ENCODE measurements around the gene CORO2A. TPM values are rescaled to one million over a fixed set of nuclear protein-coding genes. Genes with fewer than 3 reads are reported as not detected.
A peak's percentile ranks its signal among the peaks of the same experiment; 100 is the strongest.

The CORO2A gene
- total RNA-seq, 1 experiment from 2014 or later, result 19.8 TPM

- H3K27me3 ChIP-seq (ENCODE audit: insufficient read depth, low read depth), result no peaks in the 10 kb centered on the region
- no peak for TF ChIP-seq CTCF (conservative IDR thresholded peaks at IDR 0.05)
- no peak for TF ChIP-seq EZH2 (IDR thresholded peaks at IDR 0.05; ENCODE audit: low read depth)
- CTCF ChIA-PET, result interaction anchor here (0.5 to 0.6 kb wide), 2 partner anchors 54 to 139 kb away, joined by 5 read pairs; no protein-coding TSS in a partner anchor
- H3K4me1 ChIP-seq (replicated peaks; ENCODE audit: insufficient read depth), result peaks cover 74% of the 10 kb centered on the region
- no peaks in the 10 kb centered on the region for H4K20me1 ChIP-seq (ENCODE audit: insufficient read depth)
- POLR2A ChIA-PET (ENCODE audit: unreplicated experiment), result interaction anchor here (0.5 to 0.8 kb wide), 8 partner anchors 14 to 754 kb away, joined by 3 to 9 read pairs (median 4); partner anchors contain the start of gene CORO2A
- intact Hi-C loops (cut with micrococcal nuclease; ENCODE audit: unreplicated experiment), result loop anchor here (1.0 kb wide), 2 partner anchors 32 to 296 kb away; no protein-coding TSS in a partner anchor
- H2AFZ ChIP-seq, result no peak overlapping the region
- DNase-seq, result no peak
- no peaks in the 10 kb centered on the region for H3K9me3 ChIP-seq (ENCODE audit: insufficient read depth, low read depth)
- peaks cover 27% of the 10 kb centered on the region; the same call in 1 of the 2 replicates for H3K36me3 ChIP-seq (ENCODE audit: low read depth)
- H3K4me2 ChIP-seq, result peak overlapping the region; percentile 69
- BruUV-seq (replicated peaks), result TSS peak; percentile 80
- H3K9me2 ChIP-seq (ENCODE audit: insufficient read depth), result no peaks in the 10 kb centered on the region
- peaks cover 61% of the 10 kb centered on the region for H3F3A ChIP-seq (ENCODE audit: insufficient read depth, low read depth)
- H3K27ac ChIP-seq, result peak overlapping the region; percentile 93
- peak overlapping the region; percentile 2; the same call in 1 of the 2 replicates for H3K4me3 ChIP-seq
- peaks cover 22% of the 10 kb centered on the region; the same call in 1 of the 2 replicates for H3K79me2 ChIP-seq (ENCODE audit: low read depth)
Measured at GRCh38 chr9:98219364-98219716, 26.9 kb upstream of the CORO2A start.

- H3K4me3 ChIP-seq, result peak overlapping the region; percentile 2; the same call in 1 of the 2 replicates
- no peaks in the 10 kb centered on the region for H3K9me3 ChIP-seq (ENCODE audit: insufficient read depth, low read depth)
- peaks cover 22% of the 10 kb centered on the region; the same call in 1 of the 2 replicates for H3K79me2 ChIP-seq (ENCODE audit: low read depth)
- H3K36me3 ChIP-seq (ENCODE audit: low read depth), result peaks cover 27% of the 10 kb centered on the region; the same call in 1 of the 2 replicates
- H3K4me1 ChIP-seq (replicated peaks; ENCODE audit: insufficient read depth), result peaks cover 68% of the 10 kb centered on the region
- ChIA-PET CTCF (interaction anchor here (0.5 to 0.6 kb wide), 2 partner anchors 55 to 138 kb away, joined by 5 read pairs; no protein-coding TSS in a partner anchor), POLR2A (ENCODE audit: unreplicated experiment) (interaction anchor here (0.5 to 0.8 kb wide), 9 partner anchors 13 to 754 kb away, joined by 3 to 9 read pairs (median 5); partner anchors contain the start of gene CORO2A)
- no peaks in the 10 kb centered on the region for H3K9me2 ChIP-seq (ENCODE audit: insufficient read depth)
- peaks cover 55% of the 10 kb centered on the region for H3F3A ChIP-seq (ENCODE audit: insufficient read depth, low read depth)
- peak overlapping the region; percentile 69 for H3K4me2 ChIP-seq
- intact Hi-C loops (cut with micrococcal nuclease; ENCODE audit: unreplicated experiment), result loop anchor here (1.0 kb wide), 2 partner anchors 33 to 295 kb away; no protein-coding TSS in a partner anchor
- H3K27ac ChIP-seq, result peak overlapping the region; percentile 93
- H4K20me1 ChIP-seq (ENCODE audit: insufficient read depth), result no peaks in the 10 kb centered on the region
- BruUV-seq (replicated peaks), result TSS peak; percentile 2
- H2AFZ ChIP-seq, result no peak overlapping the region
- TF ChIP-seq EZH2 (IDR thresholded peaks at IDR 0.05; ENCODE audit: low read depth) (no peak), CTCF (conservative IDR thresholded peaks at IDR 0.05) (no peak)
- no peaks in the 10 kb centered on the region for H3K27me3 ChIP-seq (ENCODE audit: insufficient read depth, low read depth)
- peak; percentile 68 to 93 for DNase-seq
Measured at GRCh38 chr9:98218562-98219363, 26.3 kb upstream of the CORO2A start.

- BruUV-seq (replicated peaks), result no TSS peak
- no peak overlapping the region for H2AFZ ChIP-seq
- no peak for TF ChIP-seq CTCF (conservative IDR thresholded peaks at IDR 0.05)
- H3K79me2 ChIP-seq (ENCODE audit: low read depth), result peaks cover 17% of the 10 kb centered on the region; the same call in 1 of the 2 replicates
- H3K36me3 ChIP-seq (ENCODE audit: low read depth), result peaks cover 24% of the 10 kb centered on the region; the same call in 1 of the 2 replicates
- H3K4me3 ChIP-seq, result no peak overlapping the region
- no peaks in the 10 kb centered on the region for H3K27me3 ChIP-seq (ENCODE audit: insufficient read depth, low read depth)
- no peaks in the 10 kb centered on the region for H3K9me3 ChIP-seq (ENCODE audit: insufficient read depth, low read depth)
- CTCF ChIA-PET, result no interaction called here
- H3K4me2 ChIP-seq, result 0 out of 2 replicates have a peak overlapping the region, but pooled peaks have one; percentile 5
- no peaks in the 10 kb centered on the region for H3K9me2 ChIP-seq (ENCODE audit: insufficient read depth)
- no peak for DNase-seq
- intact Hi-C loops (cut with micrococcal nuclease; ENCODE audit: unreplicated experiment), result no loop called here
- peaks cover 46% of the 10 kb centered on the region for H3F3A ChIP-seq (ENCODE audit: insufficient read depth, low read depth)
- POLR2A ChIA-PET (ENCODE audit: unreplicated experiment), result no interaction called here
- H4K20me1 ChIP-seq (ENCODE audit: insufficient read depth), result no peaks in the 10 kb centered on the region
- peaks cover 55% of the 10 kb centered on the region for H3K4me1 ChIP-seq (replicated peaks; ENCODE audit: insufficient read depth)
- peak overlapping the region; percentile 93 for H3K27ac ChIP-seq
Measured at GRCh38 chr9:98217255-98217654, 24.8 kb upstream of the CORO2A start.
